ENCODE results near the gene GPR107.

GRCh38 chr9:130051855-130052254 lies 1.9 kb upstream of the GPR107 start:
- no peak for TF ChIP-seq CTCF (IDR thresholded peaks at IDR 0.05)
- no peak for TF ChIP-seq POLR2A (IDR thresholded peaks at IDR 0.05)
